GM12891 (cell line): ENCODE measurements around the gene KCNRG.
A peak's percentile ranks its signal among the peaks of the same experiment; 100 is the strongest.

Source experiments
- DNase-seq: peaks from one replicate; pipeline ENCODE4 v3.0.0; 2011; ENCODE audit warnings: low spot score; ENCODE audit not compliant: insufficient read length
- FAIRE-seq: peaks from 2 replicates; lab custom pipeline; 2011; peaks lifted over from hg19 to GRCh38; lab: Jason Lieb, UNC
- PAX5 ChIP-seq: IDR thresholded peaks from 2 replicates; pipeline ENCODE4 v1.6.1; 2011; ENCODE audit warnings: low read length, moderate library complexity, mild to moderate bottlenecking; ENCODE audit not compliant: insufficient read depth, severe bottlenecking
- POLR2A ChIP-seq: IDR thresholded peaks from 2 replicates; pipeline ENCODE4 v1.6.1; 2011; ENCODE audit warnings: low read depth, low read length, control low read depth
- POLR2AphosphoS5 ChIP-seq: IDR thresholded peaks from 2 replicates; pipeline ENCODE4 v1.6.1; 2011; ENCODE audit warnings: low read depth, low read length, control low read depth
- POU2F2 ChIP-seq: IDR thresholded peaks from 2 replicates; pipeline ENCODE4 v1.6.1; 2011; ENCODE audit warnings: low read depth, mild to moderate bottlenecking, control low read depth, low read length, moderate library complexity
- SPI1 ChIP-seq: IDR thresholded peaks from 2 replicates; pipeline ENCODE4 v1.6.1; 2011; ENCODE audit warnings: low read depth, low read length, control low read depth
- TAF1 ChIP-seq: IDR thresholded peaks from 2 replicates; pipeline ENCODE4 v1.6.1; 2011; ENCODE audit warnings: low read depth, low read length, control low read depth

KCNRG gene

GRCh38 chr13:50006426-50007135, 8.7 kb upstream of the KCNRG start:
- TF ChIP-seq POU2F2 (no peak), SPI1 (no peak), PAX5 (no peak), POLR2A (no peak), POLR2AphosphoS5 (no peak)
- FAIRE-seq (no peak), DNase-seq (no peak)

- no peak for FAIRE-seq
- no peak for DNase-seq
- TF ChIP-seq PAX5: no peak
- no peak for TF ChIP-seq SPI1
- no peak for TF ChIP-seq POLR2A
- TF ChIP-seq TAF1: no peak
- TF ChIP-seq POU2F2: no peak
- no peak for TF ChIP-seq POLR2AphosphoS5
These were observed 3.8 kb upstream of the KCNRG start for GRCh38 chr13:50011461-50011860.

- no peak for TF ChIP-seq POLR2A
- no peak for TF ChIP-seq TAF1
- DNase-seq (no peak), FAIRE-seq (no peak)
These were observed 2.7 kb upstream of the KCNRG start for GRCh38 chr13:50012396-50013169.

GRCh38 chr13:50014386-50014785, 858 bp upstream of the KCNRG start:
- no peak for DNase-seq
- TF ChIP-seq TAF1 (no peak), POLR2AphosphoS5 (no peak), POLR2A (no peak), PAX5 (no peak), POU2F2 (no peak), SPI1 (no peak)
- no peak for FAIRE-seq

GRCh38 chr13:50015750-50016149, 506 bp downstream of the KCNRG start:
- DNase-seq: no peak
- peak; percentile 43 for FAIRE-seq
- TF ChIP-seq POU2F2: no peak
- TF ChIP-seq POLR2A: no peak
- no peak for TF ChIP-seq POLR2AphosphoS5
- TF ChIP-seq PAX5: no peak
- no peak for TF ChIP-seq SPI1

- TF ChIP-seq SPI1: no peak
- TF ChIP-seq POLR2A: no peak
- no peak for TF ChIP-seq PAX5
- no peak for TF ChIP-seq POLR2AphosphoS5
- no peak for TF ChIP-seq TAF1
- no peak for TF ChIP-seq POU2F2
- FAIRE-seq: no peak
These were observed 1.2 kb downstream of the KCNRG start for GRCh38 chr13:50016444-50016843.

GRCh38 chr13:50017819-50018218, 2.6 kb downstream of the KCNRG start:
- FAIRE-seq (no peak), DNase-seq (no peak)
- TF ChIP-seq TAF1: no peak
- TF ChIP-seq SPI1: no peak
- TF ChIP-seq POLR2AphosphoS5: no peak
- no peak for TF ChIP-seq POLR2A

More at GRCh38 chr13:50016444-50016843, 1.2 kb downstream of the KCNRG start:
- no peak for DNase-seq

GRCh38 chr13:50025436-50025835, 10.2 kb downstream of the KCNRG start:
- DNase-seq (no peak), FAIRE-seq (no peak)
- TF ChIP-seq POU2F2 (no peak), POLR2A (no peak), POLR2AphosphoS5 (no peak), SPI1 (no peak), PAX5 (no peak), TAF1 (no peak)

- DNase-seq (peak; percentile 29), FAIRE-seq (peak; percentile 88)
- no peak for TF ChIP-seq PAX5
- TF ChIP-seq TAF1: no peak
- no peak for TF ChIP-seq POLR2AphosphoS5
- TF ChIP-seq POLR2A: no peak
- TF ChIP-seq SPI1: peak; percentile 96
These were observed 11.7 kb downstream of the KCNRG start for GRCh38 chr13:50026788-50027473.
